Right cardiac atrium (tissue), 5 donors: ENCODE measurements around the gene SCAMP5. TPM values are rescaled to one million over a fixed set of nuclear protein-coding genes. Genes with fewer than 3 reads are reported as not detected.

Experiments
- ATAC-seq, 2 donors: fragments of 200-7000 bp; cut with Tn5 transposase; one replicate each; pipeline versions ENCODE4 v1.8.0 to v1.9.1; 2020; ENCODE audit warnings: moderate library complexity in 2 of 2, mild to moderate bottlenecking in 1 of 2
- DNase-seq, 3 donors: peaks; one replicate each; pipeline ENCODE4 v3.0.0-alpha.2; 2020
- H3K27ac ChIP-seq: one replicate; pipeline ENCODE4 v1.5.1; 2013; ENCODE audit warnings: mild to moderate bottlenecking, low read length, control low read depth, moderate library complexity
- H3K27me3 ChIP-seq: one replicate; pipeline ENCODE4 v1.6.1; 2013; ENCODE audit not compliant: control insufficient read depth, insufficient read depth
- H3K4me1 ChIP-seq: one replicate; pipeline ENCODE4 v1.6.1; 2013; ENCODE audit warnings: low read length; ENCODE audit not compliant: control insufficient read depth, insufficient read depth
- H3K4me3 ChIP-seq: one replicate; pipeline ENCODE4 v1.5.1; 2013; ENCODE audit warnings: low read length, control low read depth
- H3K9me3 ChIP-seq: one replicate; pipeline ENCODE4 v1.6.1; 2013; ENCODE audit warnings: low read length; ENCODE audit not compliant: control insufficient read depth
- WGBS: extraction: QIAGEN DNeasy Blood & Tissue Kit; methylation state at CpG from one replicate; pipeline ENCODE4 v1.1.7; 2013; 5-methylcytosine and 5-hydroxymethylcytosine counted together
- intact Hi-C, 4 donors: fragments of 100-400 bp; cut with DNase I; formaldehyde crosslinking; loops; one replicate each; pipeline versions ENCODE4 v1.11.0 to v1.14.0; 2022 to 2023
- polyA plus RNA-seq: library from polyadenylated mRNA; stranded (reverse); fragments of 200-250 nt; gene quantifications from one replicate; pipeline ENCODE4 v1.2.3, GENCODE V29; 2013
- total RNA-seq, 4 donors: library from RNA; stranded (reverse); fragmentation: NEBNext Ultra II Directional; extraction: Animal tissue kit (Norgen Biotek cat#: 25700); gene quantifications; one replicate each; pipeline ENCODE4 v1.2.1, GENCODE V29; 2021
- donor health status: healthy with polysubstance abuse.
- donor health status: DM: no; HTN: yes; CAD: no.
- donor health status: DM: no; HTN: no; CAD: no.
- donor health status: DM: no; HTN: yes; CAD: no; lungs with severe emphysema.
- donor health status: DM: yes; HTN: yes; CAD: no.

SCAMP5 gene
- total and polyA plus RNA-seq, 5 donors = 4.5 to 10.2 (median 6.9) TPM

DNA sequence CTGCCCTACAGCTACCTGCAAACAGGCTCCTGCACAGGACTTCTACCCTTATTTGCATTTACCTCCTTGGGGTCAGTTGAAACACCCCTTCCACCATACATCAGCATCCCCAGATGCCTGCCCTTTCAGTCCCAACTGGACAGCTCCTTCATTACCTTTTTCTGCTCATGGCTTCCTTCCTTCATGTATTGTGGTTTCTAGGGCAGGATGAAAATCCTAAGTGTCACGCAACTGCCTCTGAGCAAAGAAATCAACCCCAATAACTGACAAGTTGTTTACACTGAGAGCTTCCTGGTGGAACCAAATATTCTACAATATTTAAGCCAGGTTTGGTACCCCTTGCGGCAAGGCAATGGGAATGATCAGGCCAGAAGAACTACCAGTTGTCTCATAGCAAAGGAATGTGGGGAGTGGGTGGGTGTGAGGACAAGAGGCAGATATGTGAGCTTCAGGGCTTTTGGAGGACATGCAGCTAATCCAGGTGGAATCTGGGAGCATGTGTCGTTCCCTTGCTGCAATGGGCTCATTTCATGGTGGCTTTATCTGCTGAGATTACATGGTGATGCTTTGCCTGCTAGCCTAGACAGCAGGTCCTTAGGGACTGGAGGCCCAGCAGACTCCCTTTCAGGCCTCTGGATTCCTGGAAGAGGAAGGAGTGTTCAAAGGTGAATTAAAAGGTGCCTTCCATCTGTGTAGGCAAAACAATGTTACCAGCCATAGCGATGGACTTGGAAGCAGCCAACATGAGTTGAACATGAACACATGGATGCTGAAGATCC, 63.0 kb downstream of the SCAMP5 start:
- intact Hi-C loops = no loop called here
- H3K27me3 ChIP-seq = no peaks in the 10 kb centered on the region

DNA sequence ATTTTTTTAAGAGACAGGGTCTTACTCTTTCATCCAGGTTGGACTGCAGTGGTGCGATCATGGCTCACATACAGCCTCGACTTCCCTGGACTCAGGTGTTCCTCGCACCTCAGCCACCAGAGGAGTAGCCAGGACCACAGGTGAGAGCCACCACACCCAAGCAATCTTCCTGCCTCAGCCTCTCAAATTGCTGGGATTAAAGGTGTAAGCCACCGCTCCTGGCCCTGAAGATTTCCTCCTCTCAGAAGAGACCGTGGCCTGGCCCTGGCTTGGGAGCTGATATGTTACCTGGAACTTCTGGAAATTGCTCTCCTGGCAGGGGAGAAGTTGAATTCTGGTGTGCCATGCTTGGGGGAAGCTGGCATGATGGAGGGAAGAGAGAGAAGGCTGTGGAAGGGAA, 64.2 kb downstream of the SCAMP5 start:
- WGBS = 99% methylated on average over 5 of the region's 5 CpGs
- no peak for ATAC-seq
- no peak for DNase-seq
- H3K4me3 ChIP-seq = no peak overlapping the region
- peaks cover 17% of the 10 kb centered on the region for H3K4me1 ChIP-seq
- H3K27me3 ChIP-seq = no peaks in the 10 kb centered on the region
- no peak overlapping the region for H3K27ac ChIP-seq
- no peaks in the 10 kb centered on the region for H3K9me3 ChIP-seq
- intact Hi-C loops = no loop called here

More for the DNA sequence above, 63.0 kb downstream of the SCAMP5 start:
- H3K4me3 ChIP-seq = no peak overlapping the region
- H3K4me1 ChIP-seq = peaks cover 9% of the 10 kb centered on the region
- H3K27ac ChIP-seq = peak overlapping the region; percentile 36
- DNase-seq = no peak
- no peak for ATAC-seq
- WGBS = 91% methylated on average over 4 of the region's 4 CpGs
- no peaks in the 10 kb centered on the region for H3K9me3 ChIP-seq

GRCh38 chr15:75061272-75061671, 65.9 kb downstream of the SCAMP5 start:
- ATAC-seq (no peak), DNase-seq (no peak)
- H3K4me3 ChIP-seq = no peak overlapping the region
- intact Hi-C loops = no loop called here
- H3K9me3 ChIP-seq = no peaks in the 10 kb centered on the region
- no peaks in the 10 kb centered on the region for H3K27me3 ChIP-seq
- peaks cover 22% of the 10 kb centered on the region for H3K4me1 ChIP-seq
- no peak overlapping the region for H3K27ac ChIP-seq

- H3K27me3 ChIP-seq = no peaks in the 10 kb centered on the region
- no peak overlapping the region for H3K27ac ChIP-seq
- 66% methylated on average over 3 of the region's 3 CpGs for WGBS
- no peaks in the 10 kb centered on the region for H3K9me3 ChIP-seq
- no peak overlapping the region for H3K4me3 ChIP-seq
- DNase-seq = no peak
- H3K4me1 ChIP-seq = peaks cover 22% of the 10 kb centered on the region
- ATAC-seq = no peak
- intact Hi-C loops = no loop called here
Observed at GRCh38 chr15:75062706-75063105, 67.3 kb downstream of the SCAMP5 start.

DNA sequence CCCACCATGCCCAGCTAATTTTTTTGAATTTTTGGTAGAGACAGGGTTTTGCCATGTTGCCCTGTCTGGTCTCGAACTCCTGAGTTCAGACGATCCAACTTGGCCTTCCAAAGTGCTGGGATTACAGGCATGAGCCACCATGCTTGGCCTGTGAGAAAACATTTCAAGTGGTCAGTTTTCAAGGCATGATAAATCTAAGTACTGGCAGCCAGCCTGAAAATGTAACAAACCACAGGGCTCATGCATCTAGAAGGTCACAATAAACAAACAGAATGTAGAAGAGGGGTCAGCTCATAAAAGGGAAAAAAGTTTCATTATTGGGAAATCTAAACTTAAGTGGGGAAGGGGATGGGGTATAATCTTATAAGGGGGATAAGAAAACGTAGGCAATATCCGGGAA, 68.0 kb downstream of the SCAMP5 start:
- H3K9me3 ChIP-seq = no peaks in the 10 kb centered on the region
- no peak for ATAC-seq
- no peak overlapping the region for H3K4me3 ChIP-seq
- WGBS = 62% methylated on average over 4 of the region's 4 CpGs
- H3K4me1 ChIP-seq = peaks cover 20% of the 10 kb centered on the region
- no peak for DNase-seq
- no peaks in the 10 kb centered on the region for H3K27me3 ChIP-seq
- H3K27ac ChIP-seq = no peak overlapping the region
- intact Hi-C loops = no loop called here

- H3K4me1 ChIP-seq = peaks cover 18% of the 10 kb centered on the region
- no peak overlapping the region for H3K4me3 ChIP-seq
- H3K9me3 ChIP-seq = no peaks in the 10 kb centered on the region
- intact Hi-C loops = no loop called here
- H3K27ac ChIP-seq = peak overlapping the region; percentile 61
- no peaks in the 10 kb centered on the region for H3K27me3 ChIP-seq
- no peak for ATAC-seq
- 77% methylated on average over 9 of the region's 9 CpGs for WGBS
- no peak for DNase-seq
Observed at GRCh38 chr15:75063889-75064288, 68.5 kb downstream of the SCAMP5 start.

- H3K4me3 ChIP-seq = no peak overlapping the region
- no peaks in the 10 kb centered on the region for H3K27me3 ChIP-seq
- peaks cover 18% of the 10 kb centered on the region for H3K4me1 ChIP-seq
- no peaks in the 10 kb centered on the region for H3K9me3 ChIP-seq
- intact Hi-C loops = no loop called here
- WGBS = 30% methylated on average over 2 of the region's 2 CpGs
- ATAC-seq (no peak), DNase-seq (no peak)
- H3K27ac ChIP-seq = peak overlapping the region; percentile 61
Observed at GRCh38 chr15:75064846-75065245, 69.5 kb downstream of the SCAMP5 start.

GRCh38 chr15:75065467-75065850, 70.1 kb downstream of the SCAMP5 start:
- DNase-seq (peak in 2 of 3 donors; percentile 57 to 78), ATAC-seq (peak; percentile 26 to 35)
- H3K4me1 ChIP-seq = peaks cover 18% of the 10 kb centered on the region
- no peaks in the 10 kb centered on the region for H3K9me3 ChIP-seq
- H3K27ac ChIP-seq = peak overlapping the region; percentile 51
- WGBS = 89% methylated on average over 1 of the region's 1 CpG
- no peaks in the 10 kb centered on the region for H3K27me3 ChIP-seq
- H3K4me3 ChIP-seq = no peak overlapping the region
- intact Hi-C loops = no loop called here

GRCh38 chr15:75065851-75066509, 70.6 kb downstream of the SCAMP5 start:
- H3K4me1 ChIP-seq = peaks cover 18% of the 10 kb centered on the region
- no peaks in the 10 kb centered on the region for H3K9me3 ChIP-seq
- peak in 1 of 2 donors; percentile 7 for ATAC-seq
- no peak for DNase-seq
- WGBS = 59% methylated on average over 6 of the region's 6 CpGs
- H3K4me3 ChIP-seq = no peak overlapping the region
- intact Hi-C loops = no loop called here
- H3K27ac ChIP-seq = peak overlapping the region; percentile 51
- H3K27me3 ChIP-seq = no peaks in the 10 kb centered on the region

GRCh38 chr15:75067123-75067830, 71.9 kb downstream of the SCAMP5 start:
- H3K4me1 ChIP-seq = peaks cover 16% of the 10 kb centered on the region
- 63% methylated on average over 3 of the region's 3 CpGs for WGBS

GRCh38 chr15:75068748-75069147, 73.4 kb downstream of the SCAMP5 start:
- intact Hi-C loops = no loop called here
- DNase-seq (no peak), ATAC-seq (no peak)
- Histone ChIP-seq H3K27ac (no peak overlapping the region), H3K27me3 (no peaks in the 10 kb centered on the region), H3K4me1 (peaks cover 12% of the 10 kb centered on the region), H3K9me3 (no peaks in the 10 kb centered on the region), H3K4me3 (no peak overlapping the region)

More at GRCh38 chr15:75067123-75067830, 71.9 kb downstream of the SCAMP5 start:
- Histone ChIP-seq H3K4me3 (no peak overlapping the region), H3K27ac (no peak overlapping the region), H3K9me3 (no peaks in the 10 kb centered on the region), H3K27me3 (no peaks in the 10 kb centered on the region)
- ATAC-seq = no peak
- DNase-seq = no peak
- intact Hi-C loops = no loop called here
